HT1080 (cell line): ENCODE data around the gene SHISA8. TPM values are rescaled to one million over a fixed set of nuclear protein-coding genes. Genes with fewer than 3 reads are reported as not detected.
A peak's percentile ranks its signal among the peaks of the same experiment; 100 is the strongest.

Experiments used
- DNase-seq: peaks from one replicate; pipeline ENCODE4 v3.0.0-alpha.2; 2015; ENCODE audit warnings: low read depth
- total RNA-seq: library from RNA; depleted of rRNA; stranded (reverse); fragments of >200 nt; shearing (Covaris generic); gene quantifications from 2 replicates; pipeline ENCODE4 v1.2.3, GENCODE V29; 2014

Gene SHISA8
- total RNA-seq, 1 experiment from 2014 or later, result 8.8 TPM

DNA sequence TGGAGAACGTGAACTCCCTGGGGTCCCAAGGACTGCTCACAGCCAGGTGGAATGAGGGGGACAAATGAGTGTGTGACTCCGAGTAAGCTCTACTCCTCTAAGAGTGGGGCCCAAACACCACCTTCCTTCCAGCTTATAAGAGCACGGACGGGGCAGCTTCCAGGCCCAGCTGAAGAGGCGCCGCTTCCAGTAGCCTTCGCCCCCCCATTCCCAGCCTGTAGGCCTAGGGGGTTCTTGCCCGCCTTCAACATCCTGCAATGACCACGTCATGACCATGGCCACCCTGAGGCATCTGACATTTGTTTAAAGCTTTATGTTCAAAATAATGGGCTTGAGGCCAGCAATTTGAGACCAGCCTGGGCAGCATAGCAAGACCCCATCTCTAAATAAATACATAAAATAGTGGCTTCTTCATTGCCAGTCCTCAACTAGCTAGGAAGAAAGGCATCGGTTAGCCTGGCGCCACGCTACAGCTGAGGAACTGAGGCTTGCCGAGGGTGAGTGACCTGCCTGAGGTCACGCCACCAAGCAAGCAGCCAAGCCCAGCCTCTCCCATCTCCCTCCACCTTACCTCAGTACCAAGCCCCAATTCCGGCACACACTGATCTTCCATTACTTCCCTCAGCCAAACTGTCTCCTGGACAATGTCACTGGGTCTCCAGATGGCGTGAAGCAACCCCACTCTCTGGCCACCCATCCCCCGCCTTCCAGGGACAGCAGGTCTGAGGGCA, 19.6 kb upstream of the SHISA8 start:
- DNase-seq, result no peak

DNA sequence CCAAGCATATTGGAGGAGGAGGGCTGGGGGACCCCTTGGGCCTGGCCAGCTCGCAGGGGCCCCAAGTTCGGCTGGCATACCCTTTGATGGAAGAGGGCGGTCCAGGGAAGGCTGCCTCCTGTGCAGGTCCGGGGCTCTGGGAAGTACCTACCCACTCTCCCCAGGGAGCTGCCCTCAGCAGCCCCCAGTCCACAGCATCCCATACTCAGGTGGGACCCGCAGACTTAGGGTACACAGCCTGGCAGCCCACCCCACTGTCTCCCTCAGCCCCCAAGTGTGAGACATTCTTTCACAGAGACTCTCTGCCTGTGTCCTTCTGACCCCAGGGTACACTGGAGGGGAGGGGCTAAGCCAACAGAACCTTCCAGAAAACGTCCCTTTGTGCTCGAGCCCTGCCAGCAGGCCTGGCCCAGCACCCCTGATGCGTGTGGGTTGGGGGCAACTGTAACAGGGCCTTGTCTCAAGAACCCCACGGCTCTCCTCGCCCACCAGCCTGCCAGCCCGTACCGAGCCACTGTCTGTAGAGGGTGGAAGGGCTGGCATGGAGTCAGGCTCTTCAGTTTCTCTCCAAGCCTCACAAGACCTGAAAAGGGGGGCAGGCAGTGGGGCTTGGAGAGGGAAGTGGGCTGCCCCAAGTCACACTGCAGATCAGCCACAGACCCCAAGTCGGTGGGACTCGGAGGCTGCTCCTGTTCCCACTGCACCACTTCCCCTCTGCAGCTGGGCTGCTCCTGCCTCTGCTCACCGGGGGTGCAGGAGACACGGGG, 18.7 kb upstream of the SHISA8 start:
- no peak for DNase-seq

DNA sequence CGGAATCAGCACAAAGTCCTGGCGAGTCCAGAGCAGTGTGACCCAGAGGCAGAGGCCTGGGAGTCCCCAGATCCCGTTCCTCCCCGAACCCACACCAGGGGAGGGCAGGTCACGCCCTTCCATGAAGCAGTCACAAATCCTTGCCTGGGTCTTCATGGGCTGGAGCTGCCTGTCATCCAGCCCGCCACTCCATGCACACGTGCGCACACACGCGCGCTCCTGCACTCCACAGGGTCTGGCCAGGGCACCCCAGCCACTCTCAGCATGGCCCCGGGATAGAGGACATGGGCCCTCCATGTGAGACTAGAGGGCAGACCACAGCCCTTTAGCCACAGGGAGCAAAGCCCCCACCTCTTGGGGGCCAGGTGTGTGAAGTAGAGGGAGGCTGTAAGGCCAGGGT, 17.5 kb upstream of the SHISA8 start:
- DNase-seq, result no peak

DNA sequence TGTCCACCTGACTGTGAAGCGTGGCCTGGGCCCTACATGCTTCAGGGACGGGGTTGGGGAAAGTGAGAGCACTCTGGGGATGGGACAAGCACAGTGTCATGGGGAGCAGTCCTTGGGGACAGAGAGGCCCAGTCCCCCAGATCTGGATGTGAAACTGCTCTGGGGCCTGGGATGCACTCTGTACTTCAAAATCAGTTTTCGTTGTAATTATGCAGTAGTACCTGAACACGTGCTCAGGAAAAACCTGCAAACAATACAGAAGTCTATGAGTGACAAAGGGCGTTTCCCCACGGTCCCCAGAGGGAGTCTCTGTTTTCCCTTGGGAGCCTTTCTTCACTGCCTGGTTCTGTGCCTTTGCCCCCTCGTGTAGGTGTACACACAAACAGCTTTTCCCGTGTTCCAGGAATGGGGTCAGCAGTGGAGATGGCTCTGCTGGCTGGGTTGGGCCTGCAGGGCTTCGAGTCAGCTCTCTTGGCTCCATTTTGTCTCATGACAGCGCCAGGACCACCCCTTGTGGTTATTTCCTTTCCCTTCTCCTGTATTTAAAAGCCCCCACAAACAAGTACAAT, 16.9 kb upstream of the SHISA8 start:
- DNase-seq, result no peak

DNA sequence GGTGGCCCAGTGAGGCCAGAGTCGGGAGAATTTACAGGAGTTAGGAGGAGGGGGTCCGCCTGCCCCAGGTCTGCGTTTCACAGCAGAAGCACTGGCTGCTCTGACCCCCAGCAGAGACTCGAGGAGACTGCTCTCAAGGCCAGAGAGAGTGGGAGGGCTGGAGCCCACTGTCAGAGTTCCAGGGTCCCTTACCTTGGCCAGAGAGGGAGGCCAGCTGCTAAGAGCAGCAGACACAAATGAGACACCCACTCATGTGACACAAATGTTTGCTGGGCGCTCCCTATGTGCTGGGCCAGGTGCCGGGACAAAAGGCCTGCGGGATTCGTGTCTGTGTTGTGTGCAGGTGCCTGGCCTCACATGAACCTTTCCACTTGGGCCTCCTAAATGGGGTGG, 14.5 kb upstream of the SHISA8 start:
- DNase-seq, result no peak

DNA sequence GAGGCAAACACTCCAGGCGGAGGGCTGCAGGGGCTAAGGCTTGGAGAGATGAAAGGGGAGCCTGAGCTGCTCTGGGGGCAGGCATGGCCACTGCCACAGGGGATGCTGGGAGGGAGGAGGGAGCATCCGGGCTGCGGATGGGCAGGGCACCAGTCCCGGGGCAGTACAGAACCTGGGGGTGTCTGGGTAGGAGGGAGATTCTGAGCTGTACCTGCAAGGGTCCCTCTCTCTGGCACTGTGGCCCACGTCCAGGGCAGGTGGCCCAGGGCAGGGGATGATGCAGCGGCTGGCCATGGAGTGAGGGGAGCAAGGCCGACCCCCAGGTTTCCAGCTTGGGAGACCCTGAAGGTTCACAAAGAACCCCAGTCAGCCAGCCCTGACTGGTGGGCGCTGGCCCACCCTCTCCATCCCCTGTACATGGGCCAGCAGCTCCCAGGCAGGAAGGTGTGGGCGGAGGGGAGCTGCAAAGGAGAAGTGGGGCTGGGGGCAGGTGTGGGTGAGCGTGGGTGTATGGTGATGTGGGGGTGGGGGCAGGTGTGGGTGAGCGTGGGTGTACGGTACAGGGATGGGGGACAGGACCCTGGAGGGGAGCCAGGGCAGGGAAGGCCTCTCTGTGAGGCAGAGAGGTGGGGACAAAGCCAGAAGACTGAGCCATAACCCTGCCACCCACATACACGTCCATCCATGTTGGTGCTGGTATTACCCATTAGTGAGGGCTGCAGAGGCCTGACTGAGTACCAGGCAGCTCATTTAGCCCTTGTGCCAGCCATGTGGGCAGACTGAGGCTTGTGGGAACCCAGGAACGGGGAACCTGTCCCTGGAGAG, 13.9 kb upstream of the SHISA8 start:
- DNase-seq, result no peak

DNA sequence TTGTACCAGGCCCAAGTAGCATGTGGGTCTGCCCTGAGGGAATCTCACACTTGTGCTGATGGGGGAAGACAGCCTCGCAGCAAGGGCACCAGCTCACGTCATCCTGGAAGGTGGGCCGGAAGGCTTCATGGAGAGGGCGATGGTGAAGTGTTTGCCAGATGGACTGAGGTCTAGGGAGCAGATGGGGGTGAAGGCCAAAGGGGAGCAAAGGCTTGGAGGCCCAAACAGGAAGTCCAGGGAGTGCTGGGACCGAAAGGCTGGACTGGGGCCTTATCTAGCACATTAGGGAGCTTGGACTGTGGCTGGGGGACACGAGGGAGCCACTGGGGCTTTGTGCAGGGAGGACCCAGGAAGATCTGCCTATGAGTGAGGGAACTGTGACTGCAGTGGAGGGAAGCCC, 12.9 kb upstream of the SHISA8 start:
- DNase-seq, result no peak

DNA sequence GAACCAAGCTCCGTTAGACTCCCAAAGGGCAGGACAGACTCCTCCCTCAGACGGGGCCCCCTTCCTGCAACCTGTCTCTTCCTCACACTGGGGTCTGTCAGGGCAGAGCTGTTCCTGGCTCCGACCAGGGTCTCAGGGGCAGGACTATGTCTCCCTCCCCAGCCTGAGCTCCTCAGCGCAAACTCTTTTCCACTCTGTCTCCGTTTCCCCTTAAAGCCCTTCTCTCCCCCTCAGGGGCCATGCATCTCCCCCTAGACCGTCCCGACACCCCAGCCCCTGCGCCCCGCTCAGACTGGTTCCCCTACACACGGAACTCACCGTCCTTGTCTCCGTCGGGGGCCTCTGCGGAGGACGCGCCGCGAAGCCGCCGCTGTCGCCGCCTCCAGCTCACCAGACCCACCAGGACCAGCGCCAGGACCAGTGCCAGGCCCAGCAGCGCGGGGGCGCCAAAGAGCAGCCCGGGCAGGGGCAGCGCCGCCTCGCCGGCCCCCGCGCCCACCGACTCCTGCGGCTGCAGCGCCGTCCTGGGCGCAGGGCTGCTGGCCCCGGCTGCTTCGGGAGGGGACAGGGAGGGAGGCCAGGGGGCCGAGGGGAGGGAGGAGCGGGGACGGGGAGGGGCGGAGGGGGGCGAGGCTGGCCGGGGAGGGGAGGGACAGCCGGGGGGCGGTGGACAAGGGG, 11.0 kb upstream of the SHISA8 start:
- no peak for DNase-seq

DNA sequence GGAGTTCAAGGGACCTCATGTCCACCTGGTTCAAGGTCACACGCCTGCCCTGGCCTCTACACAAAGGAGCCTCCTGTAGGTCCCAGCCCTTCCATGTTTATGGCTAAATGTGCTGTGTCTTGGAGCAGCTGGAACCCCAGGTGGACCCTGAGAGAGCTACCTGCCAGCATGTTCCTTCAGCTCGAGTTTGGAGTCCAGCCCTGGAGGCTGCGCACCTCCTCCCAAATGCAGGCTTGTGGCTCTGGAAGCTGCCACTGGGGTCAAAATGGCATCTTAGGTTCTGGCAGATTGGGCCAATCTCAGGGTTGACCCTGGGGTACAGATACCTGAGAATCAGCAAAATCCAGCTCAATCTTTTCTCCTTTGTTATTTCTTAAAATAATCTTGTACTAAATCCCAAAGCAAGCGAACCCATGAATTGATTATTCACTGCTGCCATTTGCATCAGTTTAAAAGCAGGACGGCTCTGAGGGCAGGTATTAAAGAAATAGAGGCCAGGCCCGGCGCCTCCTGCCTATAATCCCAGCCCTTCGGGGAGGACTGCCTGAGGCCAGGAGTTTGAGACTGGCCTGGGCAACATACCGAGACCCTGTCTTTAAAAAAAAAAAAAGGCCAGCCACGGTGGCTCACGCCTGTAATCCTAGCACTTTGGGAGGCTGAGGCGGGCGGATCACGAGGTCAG, 8.9 kb upstream of the SHISA8 start:
- DNase-seq, result no peak

DNA sequence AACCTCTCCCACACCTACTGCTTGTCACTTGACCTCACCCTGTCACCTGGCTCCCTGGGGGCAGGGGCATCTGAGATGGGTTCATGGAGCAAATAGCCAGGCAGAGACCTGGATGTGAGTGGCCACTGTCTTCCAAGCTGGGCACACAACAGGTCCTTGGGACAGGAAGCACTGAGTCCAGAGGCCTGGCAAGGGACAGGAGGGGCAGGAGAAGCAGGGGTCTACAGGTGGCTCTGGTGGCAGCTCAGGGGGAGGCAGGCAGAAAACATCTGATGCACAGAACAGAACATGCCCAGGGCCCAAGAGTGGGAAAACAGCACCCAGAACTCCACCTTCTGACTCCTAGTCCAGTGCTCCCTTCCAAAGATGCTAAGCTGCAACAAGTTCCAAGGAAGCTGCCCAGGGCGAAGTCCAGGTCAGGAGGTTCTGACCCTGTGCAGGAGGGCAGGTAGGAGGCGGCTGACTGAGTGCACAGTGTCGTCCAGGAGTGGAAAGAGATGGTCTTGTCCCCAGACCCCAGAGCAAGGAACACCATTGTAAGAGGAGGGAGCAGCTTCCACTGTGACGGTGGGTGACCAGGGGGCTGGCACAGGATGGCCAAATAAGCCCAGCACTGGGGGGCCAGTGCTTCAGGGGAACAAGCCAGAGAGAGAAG, 8.2 kb upstream of the SHISA8 start:
- DNase-seq, result no peak

DNA sequence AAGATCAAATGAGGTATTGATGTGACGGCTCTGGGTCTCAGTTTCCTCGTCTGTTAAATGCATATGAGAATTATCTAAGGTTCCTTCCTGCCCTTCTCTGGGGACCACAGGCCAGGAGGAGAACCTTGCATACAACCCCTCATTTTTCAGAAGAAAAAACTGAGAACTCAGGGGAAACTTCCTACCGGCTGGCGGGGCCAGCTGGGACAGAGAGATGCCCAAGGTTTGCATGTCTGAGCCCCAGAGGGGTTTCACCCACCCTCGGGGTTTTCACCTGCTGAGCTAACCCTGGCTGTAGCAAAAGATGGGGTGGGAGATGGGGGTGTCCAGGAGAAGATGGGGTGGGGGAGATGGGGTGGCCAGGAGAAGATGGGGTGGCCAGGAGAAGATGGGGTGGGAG, 7.5 kb upstream of the SHISA8 start:
- DNase-seq, result no peak

DNA sequence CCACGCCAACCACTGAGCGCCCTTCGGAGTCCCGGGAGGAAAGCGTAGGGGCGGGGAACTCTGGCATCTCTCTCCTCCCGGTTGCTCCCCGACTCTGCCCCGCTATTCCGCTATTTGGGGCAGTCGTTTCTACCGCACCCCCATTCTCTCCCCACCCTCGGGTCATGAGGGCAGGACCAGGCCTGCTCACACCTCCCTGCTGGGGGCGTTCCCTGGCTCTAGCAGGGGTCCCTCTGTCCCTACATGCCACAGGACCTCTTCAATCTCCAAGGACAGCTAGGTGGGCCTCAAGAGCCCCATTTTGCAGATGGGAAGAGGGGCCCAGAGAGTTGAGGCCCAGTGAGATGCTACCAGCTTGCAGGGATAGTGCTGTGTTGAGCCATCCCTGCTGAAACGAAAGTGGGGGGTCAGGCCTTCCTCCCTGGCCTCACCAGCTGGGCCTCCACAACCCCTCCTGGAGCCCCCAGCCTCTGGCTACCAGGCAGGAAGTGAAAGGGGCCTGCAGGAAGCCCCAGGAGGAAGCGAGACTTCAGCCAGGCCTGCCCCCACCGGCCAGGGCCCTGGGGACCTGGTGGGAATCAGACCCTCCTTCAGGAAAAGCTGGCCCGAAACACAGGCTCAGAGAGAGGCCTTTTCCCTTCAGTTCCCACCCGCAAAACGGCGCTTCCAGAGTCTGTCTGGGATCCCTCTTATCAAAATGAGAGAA, 5.5 kb upstream of the SHISA8 start:
- DNase-seq, result no peak

DNA sequence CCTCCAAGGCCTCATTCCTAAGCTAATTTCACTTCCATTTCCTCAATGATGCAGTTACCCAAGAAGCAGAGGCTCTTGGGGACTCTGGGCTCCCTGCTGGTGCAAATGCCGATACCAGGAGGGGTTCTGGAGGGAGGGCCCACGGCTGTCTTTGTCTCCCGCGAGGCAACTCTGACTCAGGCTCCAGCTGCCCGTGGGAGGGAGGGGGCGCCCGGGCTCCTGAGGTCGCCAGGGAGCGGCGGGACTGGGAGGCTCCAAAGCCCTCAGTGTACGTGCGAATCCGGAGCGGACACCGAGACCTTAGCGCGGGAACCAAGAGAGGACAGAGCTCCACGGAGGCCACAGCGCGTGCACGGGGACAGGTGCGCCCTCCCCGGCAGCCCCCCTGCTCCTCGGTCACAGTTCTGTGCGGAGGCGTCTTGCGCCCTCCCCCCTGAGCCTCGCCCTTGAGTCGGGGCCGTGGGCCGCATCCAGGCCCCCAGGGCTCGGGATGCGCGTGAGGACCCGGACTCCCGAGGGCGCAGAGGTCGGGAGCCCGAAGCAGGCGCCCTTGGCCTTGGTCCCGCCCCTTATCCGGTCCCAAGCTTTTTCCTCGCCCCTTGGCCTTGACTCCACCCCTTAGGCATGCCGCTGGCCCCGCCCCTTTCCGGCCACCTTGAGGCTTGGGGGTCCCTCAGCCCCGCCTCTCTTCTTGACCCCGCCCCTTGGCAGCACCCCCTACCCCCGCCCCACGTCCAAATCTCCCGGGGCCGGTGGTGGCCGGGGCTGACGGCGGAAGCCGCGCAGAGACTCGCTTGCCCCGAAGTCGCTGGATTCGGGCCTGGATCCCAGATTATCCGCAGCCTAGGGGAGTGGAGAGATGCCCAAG, 4.7 kb upstream of the SHISA8 start:
- no peak for DNase-seq

DNA sequence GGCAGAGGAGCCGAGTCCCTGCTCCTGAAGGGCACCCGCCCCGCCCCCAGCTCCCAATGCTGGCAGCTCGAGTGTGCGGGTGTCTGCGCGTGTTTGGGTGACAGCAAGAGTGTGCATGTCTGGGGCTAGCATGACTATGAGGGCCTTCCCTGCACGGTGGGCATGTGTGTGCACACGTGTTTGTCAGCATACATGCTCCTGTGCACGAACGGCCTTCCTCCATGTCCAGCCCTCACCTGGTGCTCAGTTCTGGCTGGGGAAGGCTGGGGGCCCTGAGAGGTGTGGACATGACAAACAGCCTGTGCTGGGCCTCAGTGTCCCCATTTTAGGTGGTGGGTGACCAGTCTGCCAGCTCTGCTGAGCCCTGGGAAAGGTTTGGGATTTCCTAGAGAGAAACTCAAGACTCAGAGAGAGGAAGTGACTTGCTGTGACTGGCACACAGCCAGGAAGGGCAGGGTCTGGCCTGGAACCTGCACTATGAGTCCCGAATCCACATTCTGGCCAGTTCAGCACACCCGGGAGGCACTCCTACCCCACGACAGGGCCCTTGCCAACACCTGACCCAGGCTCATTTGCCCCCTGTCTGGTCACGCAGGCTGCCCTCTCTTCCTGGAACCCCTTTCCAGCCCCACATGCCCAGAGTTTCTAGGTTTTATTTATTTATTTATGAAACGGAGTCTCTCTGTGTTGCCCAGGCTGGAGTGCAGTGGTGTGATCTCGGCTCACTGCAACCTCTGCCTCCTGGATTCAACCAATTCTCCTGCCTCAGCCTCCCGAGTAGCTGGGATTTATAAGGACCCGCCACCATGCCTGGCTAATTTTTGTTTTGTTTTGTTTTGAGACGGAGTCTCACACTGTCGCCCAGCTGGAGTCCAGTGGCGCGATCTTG, 3.3 kb upstream of the SHISA8 start:
- peak; percentile 63 for DNase-seq

DNA sequence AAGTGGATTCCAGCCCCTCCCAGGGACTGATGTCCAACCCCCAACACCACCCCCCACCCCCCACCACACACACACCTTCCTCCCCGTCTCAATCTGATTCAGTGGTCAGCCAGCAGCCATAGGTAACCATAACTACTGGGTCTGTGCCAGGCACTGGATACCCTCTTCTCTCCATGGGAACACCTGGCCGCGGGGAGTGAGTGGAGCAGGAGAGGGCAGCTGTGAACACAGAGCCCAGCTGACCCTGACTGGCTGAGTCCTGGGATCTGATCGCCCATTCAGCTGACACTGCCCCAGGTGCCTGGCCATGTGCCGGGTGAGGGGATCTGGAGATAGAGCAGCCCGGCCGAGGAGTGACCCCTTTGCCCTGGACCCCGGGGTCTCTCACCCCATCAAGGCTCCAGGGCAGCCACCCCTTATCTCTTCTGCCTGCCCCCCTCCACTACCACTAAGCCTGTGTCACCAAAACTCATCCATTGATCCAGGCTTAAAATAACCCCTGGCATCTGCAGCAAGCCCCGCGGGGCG, 2.6 kb upstream of the SHISA8 start:
- no peak for DNase-seq

DNA sequence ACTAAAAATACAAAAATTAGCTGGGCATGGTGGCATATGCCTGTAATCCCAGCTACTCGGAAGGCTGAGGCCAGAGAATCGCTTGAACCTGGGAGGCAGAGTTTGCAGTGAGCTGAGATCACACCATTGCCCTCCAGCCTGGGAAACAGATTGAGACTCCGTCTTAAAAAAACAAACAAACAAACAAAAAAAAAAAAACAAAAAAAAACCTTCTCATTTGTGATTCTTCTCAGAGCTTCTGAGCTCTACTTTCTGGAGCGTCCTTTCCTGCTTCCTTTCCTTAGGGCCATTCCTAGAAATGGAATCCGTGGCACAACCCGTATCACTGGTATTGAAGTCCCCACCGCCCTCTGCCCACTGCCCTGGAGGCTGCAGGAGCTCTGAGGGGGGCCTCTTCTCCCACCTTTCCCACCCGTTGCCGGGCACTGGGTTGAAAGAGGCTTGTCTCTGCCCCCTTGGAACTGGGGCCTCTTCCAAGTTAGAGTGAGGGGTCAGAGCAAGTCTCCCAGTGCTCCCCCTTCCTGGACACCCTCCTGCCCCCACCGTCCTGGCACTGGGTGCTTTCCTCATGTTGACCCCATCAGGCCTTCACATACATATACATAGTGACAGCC, 2.0 kb upstream of the SHISA8 start:
- no peak for DNase-seq
